ENCODE data around the gene ITLN2. TPM values are rescaled to one million over a fixed set of nuclear protein-coding genes. Genes with fewer than 3 reads are reported as not detected.

Gene ITLN2
- total RNA-seq, 1 experiment from 2014 or later, result not detected

Other genes starting within 250 kb of the ITLN2 start
- gene CD48, start 243.0 kb downstream of the ITLN2 start, total RNA-seq (2022), result not detected in 2 replicates
- 8.6 and 26.3 TPM in 2 replicates for gene SLAMF7, start 215.6 kb downstream of the ITLN2 start, total RNA-seq (2022)
- gene LY9, start 158.6 kb downstream of the ITLN2 start, total RNA-seq (2022), result not detected in 2 replicates
- not detected in 2 replicates for gene CD244, start 91.9 kb downstream of the ITLN2 start, total RNA-seq (2022)
- gene ITLN1, start 69.6 kb downstream of the ITLN2 start, total RNA-seq (2022), result not detected in 2 replicates
- gene F11R, start 66.3 kb upstream of the ITLN2 start, total RNA-seq (2022), result 73.6 and 76.8 TPM in 2 replicates
- 35.2 and 48.0 TPM in 2 replicates for gene TSTD1, start 84.2 kb upstream of the ITLN2 start, total RNA-seq (2022)
- gene USF1, start 91.2 kb upstream of the ITLN2 start, total RNA-seq (2022), result 48.8 and 52.8 TPM in 2 replicates
- gene ARHGAP30, start 115.1 kb upstream of the ITLN2 start, total RNA-seq (2022), result 0.34 and 0.58 TPM in 2 replicates
- gene NECTIN4, start 134.7 kb upstream of the ITLN2 start, total RNA-seq (2022), result 7.0 and 11.2 TPM in 2 replicates
- not detected in 2 replicates for gene KLHDC9, start 143.6 kb upstream of the ITLN2 start, total RNA-seq (2022)
- 514 and 683 TPM in 2 replicates for gene PFDN2, start 163.2 kb upstream of the ITLN2 start, total RNA-seq (2022)
- gene NIT1, start 163.3 kb upstream of the ITLN2 start, total RNA-seq (2022), result 73.4 and 75.4 TPM in 2 replicates
- gene DEDD, start 177.9 kb upstream of the ITLN2 start, total RNA-seq (2022), result 63.1 and 73.6 TPM in 2 replicates
- gene UFC1, start 199.2 kb upstream of the ITLN2 start, total RNA-seq (2022), result 123 and 125 TPM in 2 replicates
- gene USP21, start 204.7 kb upstream of the ITLN2 start, total RNA-seq (2022), result 33.8 and 36.6 TPM in 2 replicates
- gene PPOX, start 211.6 kb upstream of the ITLN2 start, total RNA-seq (2022), result 30.3 and 32.4 TPM in 2 replicates
- 50.0 and 51.7 TPM in 2 replicates for gene B4GALT3, start 222.7 kb upstream of the ITLN2 start, total RNA-seq (2022)
- gene ADAMTS4, start 244.2 kb upstream of the ITLN2 start, total RNA-seq (2022), result not detected in 2 replicates
- 139 and 149 TPM in 2 replicates for gene NDUFS2, start 247.6 kb upstream of the ITLN2 start, total RNA-seq (2022)

Measured in MCF 10A (cell line).